Measurements from ENCODE around the gene IGSF3.

GRCh38 chr1:116560704-116561490, 106.6 kb downstream of the IGSF3 start:
- TF ChIP-seq CTCF (IDR thresholded peaks at IDR 0.05 in 4 of 5, conservative IDR thresholded peaks at IDR 0.05 in 1 of 5) (no peak), POLR2A (IDR thresholded peaks at IDR 0.05) (no peak)

All from gastrocnemius medialis (tissue), 4 donors.